ENCODE measurements around the gene P3H1.
"Not testable (repeated sequence)": the region's sequence is repeated elsewhere in the genome, so short reads cannot be mapped to it uniquely, and the experiment has no call there.

Gene P3H1

GRCh38 chr1:42721926-42722325 is 44.9 kb downstream of the P3H1 start:
- no peak for DNase-seq (ENCODE audit: extremely low spot score)
- ChIA-PET CTCF (no interaction called here), POLR2A (no interaction called here)
- TF ChIP-seq L3MBTL2 (conservative IDR thresholded peaks at IDR 0.05) (no peak), LEF1 (IDR thresholded peaks at IDR 0.05; ENCODE audit: borderline replicate concordance) (no peak), TARDBP (IDR thresholded peaks at IDR 0.05) (no peak), BHLHE40 (IDR thresholded peaks at IDR 0.05; ENCODE audit: borderline replicate concordance) (no peak), ZNF384 (IDR thresholded peaks at IDR 0.05) (no peak), SP1 (IDR thresholded peaks at IDR 0.05) (no peak), ELF4 (IDR thresholded peaks at IDR 0.05) (no peak), NFRKB (IDR thresholded peaks at IDR 0.05) (no peak)

- DNase-seq (ENCODE audit: extremely low spot score): no peak
- ChIA-PET POLR2A (no interaction called here), CTCF (interaction anchor here (0.6 kb wide), 1 partner anchor 34 kb away, joined by 3 read pairs; no protein-coding TSS in a partner anchor)
- TF ChIP-seq SUZ12 (IDR thresholded peaks at IDR 0.05) (no peak), FOXK2 (IDR thresholded peaks at IDR 0.05) (no peak), LEF1 (IDR thresholded peaks at IDR 0.05; ENCODE audit: borderline replicate concordance) (no peak), L3MBTL2 (conservative IDR thresholded peaks at IDR 0.05) (no peak), NFRKB (IDR thresholded peaks at IDR 0.05) (no peak), ELF4 (IDR thresholded peaks at IDR 0.05) (no peak), ZNF384 (IDR thresholded peaks at IDR 0.05) (no peak), PKNOX1 (IDR thresholded peaks at IDR 0.05) (no peak), SP1 (IDR thresholded peaks at IDR 0.05) (no peak), BHLHE40 (IDR thresholded peaks at IDR 0.05; ENCODE audit: borderline replicate concordance) (no peak), ARNT (IDR thresholded peaks at IDR 0.05) (no peak), FOXA1 (IDR thresholded peaks at IDR 0.05) (no peak), CTBP1 (IDR thresholded peaks at IDR 0.05; ENCODE audit: borderline replicate concordance) (no peak), HDGF (IDR thresholded peaks at IDR 0.05; ENCODE audit: borderline replicate concordance) (no peak)
These were observed 46.0 kb downstream of the P3H1 start for GRCh38 chr1:42720868-42721267.

GRCh38 chr1:42714441-42714840 is 52.4 kb downstream of the P3H1 start:
- POLR2A ChIA-PET; DNase-seq (ENCODE audit: extremely low spot score); CTCF ChIA-PET: not testable (repeated sequence)

- ChIA-PET CTCF (no interaction called here), POLR2A (no interaction called here)
- TF ChIP-seq ARNT (IDR thresholded peaks at IDR 0.05): no peak
- no peak for TF ChIP-seq TARDBP (IDR thresholded peaks at IDR 0.05)
- TF ChIP-seq PKNOX1 (IDR thresholded peaks at IDR 0.05): no peak
- TF ChIP-seq HDGF (IDR thresholded peaks at IDR 0.05; ENCODE audit: borderline replicate concordance): no peak
- TF ChIP-seq ELF4 (IDR thresholded peaks at IDR 0.05): no peak
- no peak for DNase-seq (ENCODE audit: extremely low spot score)
These were observed 53.5 kb downstream of the P3H1 start for GRCh38 chr1:42713293-42713692.

- CTCF ChIA-PET; DNase-seq (ENCODE audit: extremely low spot score); POLR2A ChIA-PET: not testable (repeated sequence)
These were observed 54.0 kb downstream of the P3H1 start for GRCh38 chr1:42712808-42713207.

- no peak for TF ChIP-seq L3MBTL2 (conservative IDR thresholded peaks at IDR 0.05)
- no peak for TF ChIP-seq LEF1 (IDR thresholded peaks at IDR 0.05; ENCODE audit: borderline replicate concordance)
- TF ChIP-seq HDGF (IDR thresholded peaks at IDR 0.05; ENCODE audit: borderline replicate concordance): no peak
- no peak for TF ChIP-seq SP1 (IDR thresholded peaks at IDR 0.05)
- no peak for TF ChIP-seq CTBP1 (IDR thresholded peaks at IDR 0.05; ENCODE audit: borderline replicate concordance)
- no peak for TF ChIP-seq NFRKB (IDR thresholded peaks at IDR 0.05)
- no peak for TF ChIP-seq ZNF384 (IDR thresholded peaks at IDR 0.05)
- POLR2A ChIA-PET: no interaction called here
- DNase-seq (ENCODE audit: extremely low spot score): no peak
- CTCF ChIA-PET: no interaction called here
These were observed 62.9 kb downstream of the P3H1 start for GRCh38 chr1:42703888-42704464.

GRCh38 chr1:42700006-42700405 is 66.8 kb downstream of the P3H1 start:
- no peak for TF ChIP-seq LEF1 (IDR thresholded peaks at IDR 0.05; ENCODE audit: borderline replicate concordance)
- no peak for TF ChIP-seq NFRKB (IDR thresholded peaks at IDR 0.05)
- no peak for TF ChIP-seq HDGF (IDR thresholded peaks at IDR 0.05; ENCODE audit: borderline replicate concordance)
- no peak for TF ChIP-seq ARNT (IDR thresholded peaks at IDR 0.05)
- TF ChIP-seq BHLHE40 (IDR thresholded peaks at IDR 0.05; ENCODE audit: borderline replicate concordance): no peak
- no peak for TF ChIP-seq FOXA1 (IDR thresholded peaks at IDR 0.05)
- no peak for TF ChIP-seq ZNF384 (IDR thresholded peaks at IDR 0.05)
- no peak for TF ChIP-seq FOXM1 (IDR thresholded peaks at IDR 0.05; ENCODE audit: borderline replicate concordance)
- no peak for TF ChIP-seq FOXK2 (IDR thresholded peaks at IDR 0.05)
- no peak for TF ChIP-seq ELF4 (IDR thresholded peaks at IDR 0.05)
- TF ChIP-seq CTBP1 (IDR thresholded peaks at IDR 0.05; ENCODE audit: borderline replicate concordance): no peak
- no peak for TF ChIP-seq SP1 (IDR thresholded peaks at IDR 0.05)
- TF ChIP-seq PKNOX1 (IDR thresholded peaks at IDR 0.05): no peak
- no peak for TF ChIP-seq TARDBP (IDR thresholded peaks at IDR 0.05)
- TF ChIP-seq SUZ12 (IDR thresholded peaks at IDR 0.05): no peak
- no peak for TF ChIP-seq L3MBTL2 (conservative IDR thresholded peaks at IDR 0.05)
- ChIA-PET POLR2A (no interaction called here), CTCF (no interaction called here)
- DNase-seq (ENCODE audit: extremely low spot score): no peak

All from HEK293T (cell line).